Osteocyte (in vitro differentiated cells): ENCODE data around the gene TMLHE. TPM values are rescaled to one million over a fixed set of nuclear protein-coding genes. Genes with fewer than 3 reads are reported as not detected.

ENCODE experiments used
- DNase-seq: peaks from one replicate; pipeline ENCODE4 v3.0.0; 2021; ENCODE audit warnings: mixed read lengths; ENCODE audit not compliant: unreplicated experiment; ENCODE audit errors: extremely low spot score
- H3K27ac Mint-ChIP-seq: one replicate; pipeline ENCODE4 v1.8.0; 2021; ENCODE audit warnings: mild to moderate bottlenecking, mixed read lengths; ENCODE audit not compliant: unreplicated experiment
- H3K27me3 Mint-ChIP-seq: one replicate; pipeline ENCODE4 v1.8.0; 2021; ENCODE audit warnings: mixed read lengths; ENCODE audit not compliant: unreplicated experiment
- H3K36me3 Mint-ChIP-seq: one replicate; pipeline ENCODE4 v1.8.0; 2021; ENCODE audit warnings: mixed read lengths; ENCODE audit not compliant: unreplicated experiment
- H3K4me1 Mint-ChIP-seq: one replicate; pipeline ENCODE4 v1.8.0; 2021; ENCODE audit warnings: mixed read lengths; ENCODE audit not compliant: unreplicated experiment
- H3K4me3 Mint-ChIP-seq: one replicate; pipeline ENCODE4 v1.8.0; 2021; ENCODE audit warnings: mild to moderate bottlenecking, moderate library complexity, mixed read lengths; ENCODE audit not compliant: unreplicated experiment
- H3K9me3 Mint-ChIP-seq: one replicate; pipeline ENCODE4 v1.8.0; 2021; ENCODE audit warnings: mixed read lengths; ENCODE audit not compliant: unreplicated experiment
- CTCF ChIP-seq: fragments of 200-600 bp; sonication (generic); IDR thresholded peaks from 2 replicates; pipeline ENCODE4 v1.5.0; 2021; ENCODE audit warnings: antibody characterized with exemption, mild to moderate bottlenecking, moderate library complexity
- total RNA-seq: library from RNA; stranded (reverse); gene quantifications from 2 replicates; pipeline ENCODE4 v1.2.1, GENCODE V29; 2021

The TMLHE gene
- total RNA-seq, 1 donor from 2014 or later = 17.1 TPM

- DNase-seq = no peak
- TF ChIP-seq CTCF = no peak
- peaks cover 23% of the 10 kb centered on the region for H3K9me3 Mint-ChIP-seq
- peak overlapping the region; percentile 85 for H3K4me3 Mint-ChIP-seq
- no peaks in the 10 kb centered on the region for H3K27me3 Mint-ChIP-seq
- H3K4me1 Mint-ChIP-seq = peaks cover 7% of the 10 kb centered on the region
- no peaks in the 10 kb centered on the region for H3K36me3 Mint-ChIP-seq
- H3K27ac Mint-ChIP-seq = peak overlapping the region; percentile 95
Observed at GRCh38 chrX:155611302-155611701, 1.4 kb downstream of the TMLHE start.

- DNase-seq = no peak
- Mint-ChIP-seq H3K4me3 (no peak overlapping the region), H3K36me3 (peaks cover 11% of the 10 kb centered on the region), H3K9me3 (peaks cover 56% of the 10 kb centered on the region), H3K27me3 (no peaks in the 10 kb centered on the region), H3K27ac (no peak overlapping the region), H3K4me1 (no peaks in the 10 kb centered on the region)
- TF ChIP-seq CTCF = no peak
Observed at GRCh38 chrX:155592981-155593380, 19.8 kb downstream of the TMLHE start.

- H3K27me3 Mint-ChIP-seq = no peaks in the 10 kb centered on the region
- H3K4me3 Mint-ChIP-seq = no peak overlapping the region
- no peak overlapping the region for H3K27ac Mint-ChIP-seq
- peaks cover 59% of the 10 kb centered on the region for H3K9me3 Mint-ChIP-seq
- DNase-seq = no peak
- TF ChIP-seq CTCF = no peak
- peaks cover 11% of the 10 kb centered on the region for H3K36me3 Mint-ChIP-seq
- no peaks in the 10 kb centered on the region for H3K4me1 Mint-ChIP-seq
Observed at GRCh38 chrX:155592331-155592730, 20.4 kb downstream of the TMLHE start.

GRCh38 chrX:155577682-155578081 is 35.1 kb downstream of the TMLHE start:
- Mint-ChIP-seq H3K9me3 (peaks cover 38% of the 10 kb centered on the region), H3K4me3 (no peak overlapping the region), H3K27me3 (no peaks in the 10 kb centered on the region), H3K27ac (no peak overlapping the region), H3K36me3 (peaks cover 6% of the 10 kb centered on the region), H3K4me1 (no peaks in the 10 kb centered on the region)
- TF ChIP-seq CTCF = no peak
- DNase-seq = no peak

- peaks cover 9% of the 10 kb centered on the region for H3K9me3 Mint-ChIP-seq
- no peak for TF ChIP-seq CTCF
- H3K27me3 Mint-ChIP-seq = no peaks in the 10 kb centered on the region
- H3K4me3 Mint-ChIP-seq = no peak overlapping the region
- no peak for DNase-seq
- no peaks in the 10 kb centered on the region for H3K36me3 Mint-ChIP-seq
- H3K4me1 Mint-ChIP-seq = no peaks in the 10 kb centered on the region
- no peak overlapping the region for H3K27ac Mint-ChIP-seq
Observed at GRCh38 chrX:155563099-155563498, 49.7 kb downstream of the TMLHE start.
